HEK293 (cell line): Measurements from ENCODE around the gene REEP2.
"Not testable (repeated sequence)": the region's sequence is repeated elsewhere in the genome, so short reads cannot be mapped to it uniquely, and the experiment has no call there.

Source experiments
- CTCF ChIA-PET: fragments of 350-600 bp; formaldehyde crosslinking; extraction: SDS; loops from one replicate; lab custom pipeline; 2021; ENCODE audit warnings: antibody characterized with exemption; lab: Yijun Ruan, JAX
- POLR2A ChIA-PET: fragments of 300-600 bp; formaldehyde crosslinking; extraction: SDS; loops from one replicate; lab custom pipeline; 2020; ENCODE audit warnings: antibody characterized with exemption, inconsistent platforms; lab: Yijun Ruan, JAX
- H3K27ac ChIP-seq: fragments of 200-500 bp; sonication (Bioruptor generic); 2 replicates; pipeline ENCODE4 v1.5.1; 2014; ENCODE audit warnings: low read depth, low read length, control low read depth, inconsistent platforms; ENCODE audit errors: extremely low read depth
- H3K36me3 ChIP-seq, 2 experiments: fragments of 200-500 bp in 1 of 2; sonication (Bioruptor generic) in 1 of 2; 1 replicate in 1 of 2; 2 replicates in 1 of 2; pipeline ENCODE4 v1.5.1; 2014 to 2017; ENCODE audit warnings: inconsistent platforms in 2 of 2, low read length in 2 of 2; ENCODE audit not compliant: control insufficient read depth in 2 of 2, insufficient read depth in 1 of 2
- H3K4me1 ChIP-seq: fragments of 200-500 bp; sonication (Bioruptor generic); 2 replicates; pipeline ENCODE4 v1.5.1; 2014; ENCODE audit warnings: mild to moderate bottlenecking, low read length, inconsistent platforms; ENCODE audit not compliant: control insufficient read depth, insufficient read depth
- H3K4me3 ChIP-seq: 2 replicates; pipeline ENCODE4 v1.5.1; 2011; ENCODE audit warnings: low read depth, mild to moderate bottlenecking, control low read depth, low read length, moderate library complexity
- H3K9me3 ChIP-seq: fragments of 200-500 bp; sonication (Bioruptor generic); 2 replicates; pipeline ENCODE4 v1.5.1; 2014; ENCODE audit warnings: low read depth, low read length, inconsistent platforms; ENCODE audit not compliant: control insufficient read depth, insufficient read depth
- BCL11B ChIP-seq: fragments of 450-650 bp; formaldehyde crosslinking; IDR thresholded peaks from 2 replicates; pipeline ENCODE4 v1.5.1; 2016; ENCODE audit warnings: low read depth, missing biosample characterization, missing genetic modification characterization
- IKZF3 ChIP-seq: fragments of 450-650 bp; IDR thresholded peaks from 2 replicates; pipeline ENCODE4 v1.5.0; 2018; ENCODE audit warnings: missing biosample characterization, mild to moderate bottlenecking, missing genetic modification characterization, moderate library complexity
- KLF1 ChIP-seq: fragments of 450-650 bp; formaldehyde crosslinking; IDR thresholded peaks from 2 replicates; pipeline ENCODE4 v1.5.1; 2016; ENCODE audit warnings: missing biosample characterization, missing genetic modification characterization
- KLF10 ChIP-seq: fragments of 450-650 bp; IDR thresholded peaks from 2 replicates; pipeline ENCODE4 v1.5.1; 2018; ENCODE audit warnings: missing biosample characterization, mild to moderate bottlenecking, missing genetic modification characterization
- MZF1 ChIP-seq: fragments of 450-650 bp; formaldehyde crosslinking; IDR thresholded peaks from 2 replicates; pipeline ENCODE4 v1.5.1; 2017; ENCODE audit warnings: missing biosample characterization, missing genetic modification characterization, borderline replicate concordance
- PRDM1 ChIP-seq: fragments of 450-650 bp; formaldehyde crosslinking; IDR thresholded peaks from 2 replicates; pipeline ENCODE4; 2016; ENCODE audit warnings: missing biosample characterization, missing genetic modification characterization
- SP3 ChIP-seq: fragments of 450-650 bp; formaldehyde crosslinking; IDR thresholded peaks from 2 replicates; pipeline ENCODE4 v1.5.1; 2016; ENCODE audit warnings: missing biosample characterization, missing genetic modification characterization
- SP7 ChIP-seq: fragments of 450-650 bp; formaldehyde crosslinking; IDR thresholded peaks from 2 replicates; pipeline ENCODE4 v1.5.1; 2016; ENCODE audit warnings: missing biosample characterization, missing genetic modification characterization
- ZBTB1 ChIP-seq: fragments of 450-650 bp; formaldehyde crosslinking; IDR thresholded peaks from 2 replicates; pipeline ENCODE4 v1.5.1; 2016; ENCODE audit warnings: missing biosample characterization, missing genetic modification characterization
- ZNF2 ChIP-seq: fragments of 450-650 bp; formaldehyde crosslinking; IDR thresholded peaks from 2 replicates; pipeline ENCODE4 v1.5.1; 2016; ENCODE audit warnings: missing biosample characterization, missing genetic modification characterization
- ZNF214 ChIP-seq: fragments of 450-650 bp; formaldehyde crosslinking; IDR thresholded peaks from 2 replicates; pipeline ENCODE4 v1.5.1; 2017; ENCODE audit warnings: missing biosample characterization, mild to moderate bottlenecking, missing genetic modification characterization, borderline replicate concordance
- ZNF274 ChIP-seq, 2 experiments: fragments of 200-500 bp in 1 of 2; fragments of 450-650 bp in 1 of 2; sonication (Bioruptor generic) in 1 of 2; formaldehyde crosslinking in 1 of 2; IDR thresholded peaks; 2 replicates each; pipeline versions ENCODE4 v1.5.1 to v1.6.1; 2014 to 2016; ENCODE audit warnings: borderline replicate concordance in 1 of 2, inconsistent platforms in 1 of 2, low read length in 1 of 2, missing biosample characterization in 1 of 2, missing genetic modification characterization in 1 of 2
- ZNF354C ChIP-seq: fragments of 450-650 bp; formaldehyde crosslinking; IDR thresholded peaks from 2 replicates; pipeline ENCODE4 v1.5.1; 2016; ENCODE audit warnings: missing biosample characterization, missing genetic modification characterization, low read depth, borderline replicate concordance
- ZNF416 ChIP-seq: fragments of 450-650 bp; formaldehyde crosslinking; IDR thresholded peaks from 2 replicates; pipeline ENCODE4 v1.5.1; 2016; ENCODE audit warnings: missing biosample characterization, missing genetic modification characterization
- ZNF560 ChIP-seq: fragments of 450-650 bp; formaldehyde crosslinking; IDR thresholded peaks from 2 replicates; pipeline ENCODE4 v1.5.1; 2017; ENCODE audit warnings: missing biosample characterization, missing genetic modification characterization, borderline replicate concordance
- ZNF571 ChIP-seq: fragments of 450-650 bp; formaldehyde crosslinking; IDR thresholded peaks from 2 replicates; pipeline ENCODE4 v1.5.0; 2017; ENCODE audit warnings: missing biosample characterization, missing genetic modification characterization
- ZNF600 ChIP-seq: fragments of 450-650 bp; formaldehyde crosslinking; IDR thresholded peaks from 2 replicates; pipeline ENCODE4 v1.5.1; 2016; ENCODE audit warnings: missing biosample characterization, missing genetic modification characterization
- ZNF654 ChIP-seq: fragments of 450-650 bp; formaldehyde crosslinking; IDR thresholded peaks from 2 replicates; pipeline ENCODE4 v1.5.1; 2016; ENCODE audit warnings: low read depth, missing biosample characterization, missing genetic modification characterization
- ZNF660 ChIP-seq: fragments of 450-650 bp; IDR thresholded peaks from 2 replicates; pipeline ENCODE4 v1.5.1; 2018; ENCODE audit warnings: missing biosample characterization, mild to moderate bottlenecking, missing genetic modification characterization
- ZNF776 ChIP-seq: fragments of 450-650 bp; formaldehyde crosslinking; IDR thresholded peaks from 2 replicates; pipeline ENCODE4 v1.5.0; 2017; ENCODE audit warnings: missing biosample characterization, missing genetic modification characterization, borderline replicate concordance
- ZSCAN16 ChIP-seq: fragments of 450-650 bp; formaldehyde crosslinking; IDR thresholded peaks from 2 replicates; pipeline ENCODE4 v1.5.1; 2016; ENCODE audit warnings: missing biosample characterization, missing genetic modification characterization
- TF ChIP-seq, protein P1 (sequence below): fragments of 450-650 bp; formaldehyde crosslinking; IDR thresholded peaks from 2 replicates; pipeline ENCODE4 v1.5.1; 2016; ENCODE audit warnings: missing biosample characterization, missing genetic modification characterization
- TF ChIP-seq, protein P2 (sequence below): fragments of 450-650 bp; formaldehyde crosslinking; IDR thresholded peaks from 2 replicates; pipeline ENCODE4 v1.5.1; 2016; ENCODE audit warnings: missing biosample characterization, missing genetic modification characterization
- TF ChIP-seq, protein P3 (sequence below): fragments of 450-650 bp; formaldehyde crosslinking; IDR thresholded peaks from 2 replicates; pipeline ENCODE4; 2016; ENCODE audit warnings: missing biosample characterization, missing genetic modification characterization
- TF ChIP-seq, protein P4 (sequence below): fragments of 450-650 bp; formaldehyde crosslinking; IDR thresholded peaks from 2 replicates; pipeline ENCODE4 v1.5.1; 2016; ENCODE audit warnings: missing biosample characterization, missing genetic modification characterization

REEP2 gene

DNA sequence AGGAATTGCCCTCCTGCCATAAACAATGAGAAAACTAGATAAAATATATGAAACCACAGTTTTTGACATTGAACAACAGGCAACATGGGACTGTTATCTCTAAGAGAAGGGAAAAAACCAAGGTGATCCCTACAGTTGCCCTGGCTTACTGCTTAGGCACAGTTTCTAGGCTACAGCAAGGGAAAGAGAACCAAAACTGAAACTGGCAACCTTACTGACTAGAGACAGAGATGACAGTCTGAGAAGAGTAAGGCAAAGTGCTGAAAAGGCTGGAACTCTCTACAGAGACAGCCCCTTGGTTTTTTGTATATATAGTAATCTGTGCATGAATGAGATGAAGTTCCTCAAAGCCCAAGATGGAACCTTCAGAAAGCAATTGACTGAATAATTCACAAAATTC is 36.2 kb upstream of the REEP2 start (continued):
- TF ChIP-seq MZF1 (no peak), ZNF600 (tag by site-specific recombination) (no peak), ZNF354C (tag by site-specific recombination) (no peak), SP3 (tag by site-specific recombination) (no peak), ZNF571 (tag by site-specific recombination) (no peak), BCL11B (tag by site-specific recombination) (no peak), ZSCAN16 (tag by site-specific recombination) (no peak)

DNA sequence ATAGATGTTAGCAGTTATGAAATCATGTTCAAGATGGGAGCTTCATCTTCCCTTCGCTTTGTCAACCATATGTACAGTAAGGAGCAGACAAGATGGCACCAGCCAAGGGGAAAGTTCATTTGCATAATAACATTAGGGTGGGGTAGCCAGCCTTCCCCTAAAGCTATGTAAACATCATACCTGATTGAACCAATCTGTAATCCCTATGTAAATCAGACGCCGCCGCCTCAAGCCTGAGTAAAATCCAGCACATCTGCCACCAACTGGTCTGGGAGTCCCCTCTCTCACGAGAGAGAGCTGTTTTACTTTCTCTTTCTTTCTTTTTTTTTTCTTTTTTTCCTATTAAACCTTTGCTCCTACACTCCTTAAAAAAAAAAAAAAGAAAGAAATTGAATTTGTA is 30.8 kb upstream of the REEP2 start:
- peaks cover 41 to 55% of the 10 kb centered on the region in 2 experiments for H3K36me3 ChIP-seq
- H3K4me1 ChIP-seq = no peaks in the 10 kb centered on the region
- TF ChIP-seq ZNF274 (IDR thresholded peaks at IDR 0.05; ENCODE audit: low read length) (no peak), ZNF274 (tag by site-specific recombination; IDR thresholded peaks at IDR 0.05; ENCODE audit: borderline replicate concordance) (no peak), PRDM1 (tag by site-specific recombination) (peak; percentile 25; the same call in 1 of the 2 replicates)
- ChIA-PET CTCF (interaction anchor here (0.7 to 1.6 kb wide), 5 partner anchors 9 to 56 kb away, joined by 3 to 4 read pairs (median 3); no protein-coding TSS in a partner anchor), POLR2A (no interaction called here)
- H3K9me3 ChIP-seq = no peaks in the 10 kb centered on the region
- H3K4me3 ChIP-seq = no peak overlapping the region
- no peak overlapping the region for H3K27ac ChIP-seq

DNA sequence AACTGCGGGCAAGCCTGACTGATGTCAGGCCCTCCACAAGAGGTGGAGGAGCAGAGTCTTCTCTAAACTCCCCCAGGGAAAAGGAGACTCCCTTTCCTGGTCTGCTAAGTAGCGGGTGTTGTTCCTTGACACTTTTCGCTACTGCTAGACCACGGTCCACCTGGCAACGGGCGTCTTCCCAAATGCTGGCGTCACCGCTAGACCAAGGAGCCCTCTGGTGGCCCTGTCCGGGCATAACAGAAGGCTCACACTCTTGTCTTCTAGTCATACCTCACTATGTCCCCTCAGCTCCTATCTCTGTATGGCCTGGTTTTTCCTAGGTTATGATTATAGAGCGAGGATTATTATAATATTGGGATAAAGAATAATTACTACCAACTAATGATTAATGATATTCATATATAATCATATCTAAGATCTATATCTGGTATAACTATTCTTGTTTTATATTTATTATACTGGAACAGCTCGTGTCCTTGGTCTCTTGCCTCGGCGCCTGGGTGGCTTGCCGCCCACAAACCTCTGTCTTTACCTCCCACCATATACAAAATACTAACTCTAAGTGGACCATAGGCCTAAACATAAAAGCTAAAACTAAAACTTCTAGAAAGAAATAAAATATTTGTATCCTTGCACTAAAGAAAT is 27.7 kb upstream of the REEP2 start:
- H3K9me3 ChIP-seq, H3K4me3 ChIP-seq, H3K4me1 ChIP-seq, H3K27ac ChIP-seq: not testable (repeated sequence)
- ChIA-PET CTCF (interaction anchor here (0.6 to 2.1 kb wide), 10 partner anchors 9 to 739 kb away, joined by 3 to 18 read pairs (median 3); partner anchors contain the start of genes KDM3B and KIF20A), POLR2A (interaction anchor here (0.7 kb wide), 1 partner anchor 237 kb away, joined by 3 read pairs; no protein-coding TSS in a partner anchor)
- peaks cover 51 to 61% of the 10 kb centered on the region in 2 experiments for H3K36me3 ChIP-seq
- TF ChIP-seq IKZF3 = peak; percentile 27; the same call in 1 of the 2 replicates
- TF ChIP-seq, protein P1, sequence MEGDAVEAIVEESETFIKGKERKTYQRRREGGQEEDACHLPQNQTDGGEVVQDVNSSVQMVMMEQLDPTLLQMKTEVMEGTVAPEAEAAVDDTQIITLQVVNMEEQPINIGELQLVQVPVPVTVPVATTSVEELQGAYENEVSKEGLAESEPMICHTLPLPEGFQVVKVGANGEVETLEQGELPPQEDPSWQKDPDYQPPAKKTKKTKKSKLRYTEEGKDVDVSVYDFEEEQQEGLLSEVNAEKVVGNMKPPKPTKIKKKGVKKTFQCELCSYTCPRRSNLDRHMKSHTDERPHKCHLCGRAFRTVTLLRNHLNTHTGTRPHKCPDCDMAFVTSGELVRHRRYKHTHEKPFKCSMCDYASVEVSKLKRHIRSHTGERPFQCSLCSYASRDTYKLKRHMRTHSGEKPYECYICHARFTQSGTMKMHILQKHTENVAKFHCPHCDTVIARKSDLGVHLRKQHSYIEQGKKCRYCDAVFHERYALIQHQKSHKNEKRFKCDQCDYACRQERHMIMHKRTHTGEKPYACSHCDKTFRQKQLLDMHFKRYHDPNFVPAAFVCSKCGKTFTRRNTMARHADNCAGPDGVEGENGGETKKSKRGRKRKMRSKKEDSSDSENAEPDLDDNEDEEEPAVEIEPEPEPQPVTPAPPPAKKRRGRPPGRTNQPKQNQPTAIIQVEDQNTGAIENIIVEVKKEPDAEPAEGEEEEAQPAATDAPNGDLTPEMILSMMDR (tag by site-specific recombination) = peak; percentile 49
- TF ChIP-seq, protein P2, sequence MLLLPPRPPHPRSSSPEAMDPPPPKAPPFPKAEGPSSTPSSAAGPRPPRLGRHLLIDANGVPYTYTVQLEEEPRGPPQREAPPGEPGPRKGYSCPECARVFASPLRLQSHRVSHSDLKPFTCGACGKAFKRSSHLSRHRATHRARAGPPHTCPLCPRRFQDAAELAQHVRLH (tag by site-specific recombination) = 0 out of 2 replicates have a peak, but pooled peaks have one; percentile 27
- peak; percentile 78; the same call in 1 of the 2 replicates for TF ChIP-seq ZNF2
- peak; percentile 63 for TF ChIP-seq ZNF654 (tag by site-specific recombination)
- TF ChIP-seq PRDM1 (tag by site-specific recombination) = peak; percentile 71
- TF ChIP-seq KLF1 = 0 out of 2 replicates have a peak, but pooled peaks have one; percentile 13
- TF ChIP-seq ZNF660 (tag by site-specific recombination) = 0 out of 2 replicates have a peak, but pooled peaks have one; percentile 30
- TF ChIP-seq ZNF600 (tag by site-specific recombination) = 0 out of 2 replicates have a peak, but pooled peaks have one; percentile 11

DNA sequence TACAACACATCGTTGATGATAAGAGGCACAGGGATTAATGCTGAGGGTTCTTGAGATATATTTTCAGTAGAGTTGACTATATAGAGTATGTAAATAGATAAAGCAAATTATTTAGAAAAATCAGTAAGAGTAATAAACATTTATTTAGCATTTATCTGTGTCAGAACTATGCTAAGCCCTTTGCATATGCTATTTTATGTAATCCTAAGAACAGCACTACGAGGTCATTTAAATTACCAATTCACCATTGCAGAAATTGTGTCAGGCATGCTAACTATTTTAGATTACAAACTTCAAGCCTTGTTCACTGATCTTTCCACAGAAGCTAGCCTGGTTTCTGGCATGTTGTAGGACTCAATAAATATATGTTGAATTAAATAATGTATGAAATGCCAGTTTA is 20.4 kb upstream of the REEP2 start:
- ChIA-PET POLR2A (no interaction called here), CTCF (no interaction called here)
- no peaks in the 10 kb centered on the region for H3K4me1 ChIP-seq
- TF ChIP-seq ZBTB1 (tag by site-specific recombination) (no peak), ZNF560 (tag by site-specific recombination) (no peak), ZNF214 (tag by site-specific recombination) (no peak), ZNF600 (tag by site-specific recombination) (no peak), KLF10 (tag by site-specific recombination) (no peak), ZNF416 (tag by site-specific recombination) (no peak), SP7 (tag by site-specific recombination) (no peak), ZNF776 (tag by site-specific recombination) (no peak)
- TF ChIP-seq, protein P3, sequence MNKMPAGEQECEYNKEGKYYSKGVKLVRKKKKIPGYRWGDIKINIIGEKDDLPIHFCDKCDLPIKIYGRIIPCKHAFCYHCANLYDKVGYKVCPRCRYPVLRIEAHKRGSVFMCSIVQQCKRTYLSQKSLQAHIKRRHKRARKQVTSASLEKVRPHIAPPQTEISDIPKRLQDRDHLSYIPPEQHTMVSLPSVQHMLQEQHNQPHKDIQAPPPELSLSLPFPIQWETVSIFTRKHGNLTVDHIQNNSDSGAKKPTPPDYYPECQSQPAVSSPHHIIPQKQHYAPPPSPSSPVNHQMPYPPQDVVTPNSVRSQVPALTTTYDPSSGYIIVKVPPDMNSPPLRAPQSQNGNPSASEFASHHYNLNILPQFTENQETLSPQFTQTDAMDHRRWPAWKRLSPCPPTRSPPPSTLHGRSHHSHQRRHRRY = no peak
- TF ChIP-seq, protein P4, sequence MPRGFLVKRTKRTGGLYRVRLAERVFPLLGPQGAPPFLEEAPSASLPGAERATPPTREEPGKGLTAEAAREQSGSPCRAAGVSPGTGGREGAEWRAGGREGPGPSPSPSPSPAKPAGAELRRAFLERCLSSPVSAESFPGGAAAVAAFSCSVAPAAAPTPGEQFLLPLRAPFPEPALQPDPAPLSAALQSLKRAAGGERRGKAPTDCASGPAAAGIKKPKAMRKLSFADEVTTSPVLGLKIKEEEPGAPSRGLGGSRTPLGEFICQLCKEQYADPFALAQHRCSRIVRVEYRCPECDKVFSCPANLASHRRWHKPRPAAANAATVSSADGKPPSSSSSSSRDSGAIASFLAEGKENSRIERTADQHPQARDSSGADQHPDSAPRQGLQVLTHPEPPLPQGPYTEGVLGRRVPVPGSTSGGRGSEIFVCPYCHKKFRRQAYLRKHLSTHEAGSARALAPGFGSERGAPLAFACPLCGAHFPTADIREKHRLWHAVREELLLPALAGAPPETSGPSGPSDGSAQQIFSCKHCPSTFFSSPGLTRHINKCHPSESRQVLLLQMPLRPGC (tag by site-specific recombination) = no peak

More for the DNA sequence above, 20.4 kb upstream of the REEP2 start:
- no peaks in the 10 kb centered on the region for H3K9me3 ChIP-seq
- H3K27ac ChIP-seq = no peak overlapping the region
- H3K4me3 ChIP-seq = no peak overlapping the region
- H3K36me3 ChIP-seq = peaks cover 71 to 83% of the 10 kb centered on the region in 2 experiments
